GM21423 (cell line): ENCODE data around the gene LRCH1.

ENCODE experiments used
- ATAC-seq: cut with Tn5 transposase; IDR thresholded peaks from one replicate; pipeline ENCODE4 v1.9.1; 2021; ENCODE audit warnings: mild to moderate bottlenecking, moderate library complexity; ENCODE audit not compliant: unreplicated experiment

Gene LRCH1

DNA sequence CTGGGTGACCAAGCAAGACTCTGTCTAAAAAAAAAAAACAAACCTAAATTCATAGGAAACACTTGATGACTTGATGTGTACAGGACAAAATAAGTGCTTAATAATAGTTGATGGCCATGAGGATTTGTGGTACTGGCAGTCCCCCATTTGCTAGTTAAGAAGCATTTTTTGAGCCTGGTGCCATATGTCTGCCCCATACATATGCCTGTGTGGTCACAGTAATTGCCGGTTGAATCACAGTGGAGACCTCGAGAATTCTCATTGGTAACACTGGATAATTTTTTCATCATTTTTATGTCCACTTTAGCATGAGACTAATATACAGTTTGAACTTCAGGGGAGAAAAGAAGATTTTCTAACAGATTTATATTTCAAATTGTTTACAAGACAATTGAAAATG is 79.2 kb downstream of the LRCH1 start:
- no peak for ATAC-seq

DNA sequence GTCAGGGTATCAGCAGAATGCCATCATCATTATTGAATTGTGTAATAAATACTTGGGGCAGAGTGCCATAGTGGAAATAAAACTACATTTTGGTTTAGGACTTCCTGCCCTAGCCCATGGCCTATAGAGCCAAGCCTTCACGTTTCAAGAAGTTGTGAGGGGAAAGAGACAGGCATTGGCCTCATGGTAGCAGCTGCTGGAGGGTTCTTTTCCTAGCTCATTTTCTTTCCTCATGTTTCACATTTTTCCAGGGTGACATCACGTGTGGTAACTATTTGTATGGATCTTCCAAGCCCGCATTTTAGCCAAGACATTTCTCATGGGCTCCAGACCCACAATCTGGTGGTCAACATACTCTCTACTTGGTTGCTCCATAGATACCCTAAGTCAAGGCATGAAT is 80.4 kb downstream of the LRCH1 start:
- ATAC-seq = no peak

DNA sequence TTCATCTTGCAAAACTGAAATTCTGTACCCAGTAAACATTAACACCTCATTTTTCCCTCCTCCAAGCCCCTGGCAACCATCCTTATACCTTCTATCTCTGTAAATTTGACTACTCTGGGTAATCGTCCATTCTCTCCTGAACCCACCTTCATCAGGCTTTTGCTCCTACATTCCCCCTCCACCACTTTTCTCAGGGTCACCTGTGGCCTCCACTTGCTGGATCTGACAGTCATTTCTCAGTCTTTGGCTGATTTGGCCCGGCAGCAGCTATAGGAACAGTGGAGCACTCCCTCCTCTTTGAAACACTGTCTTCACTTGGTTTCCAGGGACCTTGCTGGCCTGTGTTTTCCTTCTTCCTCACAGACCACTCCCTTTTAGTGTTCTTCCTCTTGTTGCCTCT is 83.5 kb downstream of the LRCH1 start:
- ATAC-seq = no peak

DNA sequence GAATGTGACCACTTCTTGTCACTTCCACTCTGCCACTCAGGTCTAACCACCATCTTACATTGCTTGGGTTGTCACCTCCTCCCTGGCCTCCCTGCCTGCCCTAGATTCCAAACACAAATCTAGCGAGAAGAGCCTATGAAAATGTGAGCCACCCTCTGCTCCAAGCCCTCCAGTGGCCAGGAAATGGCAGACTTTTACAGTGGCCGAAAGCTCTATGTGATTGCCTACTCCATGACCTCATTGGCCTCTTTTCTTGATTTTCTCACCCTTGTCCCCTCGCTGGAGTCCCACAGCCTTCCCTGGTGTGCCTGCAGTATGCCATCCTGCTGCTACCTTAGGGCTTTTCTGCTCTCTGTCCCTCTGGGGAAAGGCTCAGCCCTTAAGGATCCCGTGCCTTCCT is 84.2 kb downstream of the LRCH1 start:
- ATAC-seq = no peak

DNA sequence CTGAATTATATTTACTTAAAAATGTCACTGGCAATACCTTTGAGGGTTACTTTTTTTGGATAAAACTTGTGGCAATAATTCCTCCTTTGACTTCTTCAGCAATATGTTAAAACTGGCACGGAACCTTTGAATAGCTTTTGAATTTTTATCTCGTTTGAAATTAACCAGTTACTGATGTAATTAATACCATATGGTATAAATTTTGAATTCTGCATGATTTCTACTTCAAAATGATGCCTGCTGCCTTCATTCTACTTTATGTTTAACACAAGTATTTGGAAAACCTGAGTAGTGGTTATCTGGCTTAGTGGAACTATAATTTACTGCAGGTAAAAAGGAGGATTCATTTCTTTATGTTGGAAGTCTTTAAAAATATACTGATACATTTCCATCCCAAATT is 85.3 kb downstream of the LRCH1 start:
- ATAC-seq = no peak

DNA sequence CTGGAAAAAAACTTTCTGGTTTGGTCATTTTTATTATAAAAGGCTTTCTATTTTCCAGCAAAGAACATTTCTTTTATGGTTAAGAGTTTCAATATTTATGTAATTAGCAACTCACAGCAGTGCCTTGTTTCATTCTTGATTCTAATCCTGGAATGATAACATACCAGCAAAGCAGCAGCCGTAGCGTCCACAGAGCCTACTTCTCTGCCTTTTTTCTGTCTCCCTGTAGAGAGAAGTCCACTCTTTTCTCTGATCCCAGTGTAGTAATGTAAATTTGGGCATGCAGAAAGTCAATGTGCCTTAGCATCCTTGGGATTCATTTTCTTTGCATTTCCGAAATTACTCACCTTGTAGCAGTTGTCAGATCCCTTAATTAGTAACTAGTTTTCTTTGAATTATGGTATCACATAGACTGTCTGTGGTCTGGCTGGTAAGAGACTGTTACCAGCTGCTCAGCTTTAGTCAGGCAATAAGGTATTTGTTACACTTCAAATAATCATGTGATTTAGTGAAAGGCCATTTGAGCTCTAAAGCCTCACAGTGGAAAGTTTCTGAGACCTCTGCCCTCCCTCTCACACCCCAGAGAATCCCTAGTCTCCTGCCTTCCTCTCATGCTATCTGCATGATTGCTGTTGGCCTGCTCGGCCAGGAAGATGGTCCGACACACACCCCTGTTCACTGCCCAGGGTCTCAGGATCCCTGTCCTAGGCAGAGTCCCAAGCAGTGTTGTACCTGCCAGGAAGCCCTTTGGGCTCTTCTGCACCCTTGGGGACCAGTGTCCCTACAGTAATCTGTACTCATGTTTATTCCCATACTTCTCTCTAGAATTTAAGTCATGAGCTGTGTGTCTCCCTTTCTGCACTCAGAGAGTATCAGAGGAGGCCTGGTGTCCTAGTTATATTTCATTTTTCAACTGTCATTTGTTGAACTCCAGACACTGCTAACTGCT is 86.3 kb downstream of the LRCH1 start:
- peak; percentile 93 for ATAC-seq

DNA sequence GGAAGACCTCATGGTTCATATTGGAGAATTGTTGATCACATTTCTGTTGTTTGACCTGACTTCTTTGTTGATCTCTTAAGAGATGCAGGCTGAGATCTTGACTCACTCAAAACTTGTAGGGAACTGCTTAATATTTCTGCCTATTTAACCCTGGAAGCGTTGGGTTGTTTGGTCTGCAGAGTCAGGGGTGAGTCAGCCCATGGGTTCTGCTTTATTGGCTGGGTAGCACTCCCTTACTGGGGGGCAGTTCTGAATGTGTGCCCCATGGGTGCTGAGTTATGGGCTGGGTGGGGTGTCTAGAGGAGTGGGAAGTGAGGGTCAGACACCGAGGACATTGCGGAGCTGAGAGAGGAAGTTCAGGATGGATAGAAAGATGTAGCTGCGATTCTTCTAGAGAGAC is 87.9 kb downstream of the LRCH1 start:
- ATAC-seq = no peak

DNA sequence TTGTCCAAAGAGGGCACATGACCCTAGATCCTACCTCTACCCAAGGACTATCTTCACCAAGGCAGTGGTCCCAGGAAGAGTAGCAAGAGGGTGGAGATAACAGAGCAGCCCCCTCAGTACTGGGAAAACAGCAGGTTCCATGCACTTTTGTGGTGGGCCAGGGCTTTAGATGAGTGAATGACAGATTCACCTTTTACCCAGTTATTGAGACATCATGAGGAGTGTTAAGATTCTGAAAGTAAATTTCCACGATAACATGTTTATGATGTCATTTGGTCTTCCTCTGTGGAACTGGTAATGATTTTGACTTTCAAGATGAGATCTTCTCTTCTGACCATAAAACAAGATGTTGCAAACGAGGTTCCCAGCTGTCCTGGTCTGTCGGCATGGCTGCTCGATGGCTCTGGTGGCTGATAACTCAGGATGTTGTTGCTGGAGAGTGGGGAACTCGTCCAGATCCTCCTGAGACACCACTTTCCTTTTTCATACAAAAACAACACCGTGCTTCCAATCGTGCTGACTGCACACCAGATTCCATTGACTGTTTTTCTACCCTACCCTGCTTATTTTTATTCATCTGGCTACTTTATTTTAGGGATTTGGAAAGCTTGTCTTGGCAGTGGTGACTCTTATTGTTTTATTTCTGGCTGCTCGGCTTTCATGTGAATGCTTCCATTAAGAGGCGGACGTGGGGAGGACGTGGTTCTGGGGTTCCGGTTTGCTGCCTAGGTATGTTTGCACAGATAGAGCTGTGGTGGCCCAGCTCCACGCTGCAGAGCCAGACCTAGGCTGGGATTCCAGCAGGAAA is 88.5 kb downstream of the LRCH1 start:
- no peak for ATAC-seq

DNA sequence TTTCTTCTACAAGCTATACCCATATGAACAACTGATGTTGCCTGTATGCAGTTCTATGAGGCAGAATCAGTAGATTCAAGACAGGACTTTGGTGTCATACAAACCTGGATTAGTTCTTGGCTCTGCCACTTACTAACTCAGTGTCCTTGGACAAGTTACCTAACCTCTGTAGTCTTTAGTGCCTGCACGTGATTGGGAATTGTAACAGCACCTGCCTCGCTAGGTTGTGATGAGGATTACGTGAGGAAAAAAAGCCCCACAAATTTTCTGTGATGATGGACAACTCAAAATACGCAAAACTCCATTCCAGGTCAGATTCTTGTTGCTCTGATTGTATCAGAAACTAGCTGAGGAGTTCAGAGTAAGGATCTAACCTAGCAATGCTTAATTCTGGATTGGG is 89.3 kb downstream of the LRCH1 start:
- no peak for ATAC-seq

DNA sequence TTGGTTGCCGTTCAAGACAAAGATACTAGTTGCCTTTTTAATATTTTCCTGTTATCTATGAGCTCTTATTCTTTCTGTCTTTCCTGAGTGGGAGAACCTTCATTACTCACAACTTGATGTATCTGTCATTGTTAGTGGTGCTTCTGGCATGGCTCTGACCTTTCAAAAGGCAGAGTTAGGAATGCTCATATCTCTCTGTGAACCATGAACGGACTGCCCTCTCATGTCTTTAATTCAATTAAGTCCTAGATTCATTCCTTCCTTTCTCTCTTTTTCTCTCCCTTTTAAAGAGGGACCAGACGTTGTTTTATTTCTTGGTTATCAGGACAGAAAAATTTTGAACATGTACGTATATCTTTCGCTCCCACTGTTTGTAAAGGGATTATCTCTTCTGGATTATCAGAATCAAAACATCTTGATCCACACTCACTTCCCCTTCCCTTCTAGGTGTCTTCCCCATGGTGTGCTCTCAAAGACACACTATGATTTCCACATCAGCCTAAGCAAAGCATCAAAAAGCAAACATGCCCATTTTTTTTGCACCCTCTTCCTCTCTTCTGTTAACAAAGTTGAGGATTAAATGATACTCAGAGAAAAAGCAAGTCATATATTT is 90.3 kb downstream of the LRCH1 start:
- ATAC-seq = no peak

DNA sequence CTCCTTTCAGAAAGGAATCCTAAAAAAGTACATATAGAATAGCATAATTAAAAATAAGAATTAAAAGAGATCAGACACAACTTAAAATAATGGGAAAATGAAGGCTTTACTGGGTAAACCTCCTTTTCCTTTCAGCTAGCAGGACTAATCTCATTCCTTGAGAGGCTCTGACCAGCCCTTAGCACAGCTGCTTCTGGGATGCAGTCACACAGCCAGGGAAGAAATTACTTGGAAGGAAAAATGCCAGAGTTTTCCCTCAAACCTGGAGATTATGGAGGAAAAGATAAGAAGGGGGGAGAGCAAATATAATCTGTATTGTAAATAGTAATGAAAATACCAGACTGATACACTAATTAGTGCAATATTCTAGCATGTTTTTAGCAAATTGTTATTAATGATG is 91.8 kb downstream of the LRCH1 start:
- no peak for ATAC-seq

DNA sequence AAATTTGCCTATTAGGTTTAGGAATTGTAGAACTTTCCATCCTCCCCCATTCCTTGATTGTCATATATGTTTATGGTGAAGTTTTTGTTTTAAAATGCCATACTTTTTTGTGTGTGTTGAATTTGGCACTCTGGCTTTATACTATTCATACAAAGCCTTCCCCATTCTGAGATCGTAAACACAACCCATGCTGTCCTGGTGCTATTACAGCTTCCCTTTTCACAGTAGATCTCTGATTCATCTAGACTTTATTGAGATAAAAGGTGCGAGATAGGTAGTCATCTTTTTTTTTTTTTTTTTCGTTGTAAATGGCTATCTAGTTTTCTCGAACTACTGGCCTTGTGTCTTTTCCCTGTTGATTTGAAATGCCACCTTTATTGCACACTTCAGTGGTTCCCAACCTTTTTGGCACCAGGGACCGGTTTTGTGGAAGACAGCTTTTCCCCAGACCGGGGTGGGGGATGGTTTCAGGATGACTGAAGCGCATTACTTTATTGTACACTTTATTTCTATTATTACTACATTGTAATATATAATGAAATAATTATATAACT is 94.6 kb downstream of the LRCH1 start:
- ATAC-seq = no peak

DNA sequence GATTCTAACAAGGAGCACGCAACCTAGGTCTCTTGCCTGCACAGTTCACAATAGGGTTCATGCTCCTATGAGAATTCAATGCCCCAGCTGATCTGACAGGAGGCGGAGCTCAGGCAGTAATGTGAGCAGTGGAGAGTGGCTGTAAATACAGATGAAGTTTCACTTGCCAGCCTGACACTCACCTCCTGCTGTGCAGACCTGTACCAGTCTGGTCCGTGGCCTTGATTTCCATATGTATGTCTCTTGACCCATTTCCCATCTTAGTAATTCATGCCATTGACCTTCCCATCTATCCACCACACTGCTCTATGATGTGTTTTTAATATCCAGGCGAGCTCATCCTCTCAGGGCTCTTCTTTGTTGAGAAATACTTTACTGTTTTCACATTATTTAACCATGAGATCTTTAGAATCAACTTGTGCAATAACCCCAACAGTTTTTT is 95.2 kb downstream of the LRCH1 start:
- ATAC-seq = peak; percentile 76

DNA sequence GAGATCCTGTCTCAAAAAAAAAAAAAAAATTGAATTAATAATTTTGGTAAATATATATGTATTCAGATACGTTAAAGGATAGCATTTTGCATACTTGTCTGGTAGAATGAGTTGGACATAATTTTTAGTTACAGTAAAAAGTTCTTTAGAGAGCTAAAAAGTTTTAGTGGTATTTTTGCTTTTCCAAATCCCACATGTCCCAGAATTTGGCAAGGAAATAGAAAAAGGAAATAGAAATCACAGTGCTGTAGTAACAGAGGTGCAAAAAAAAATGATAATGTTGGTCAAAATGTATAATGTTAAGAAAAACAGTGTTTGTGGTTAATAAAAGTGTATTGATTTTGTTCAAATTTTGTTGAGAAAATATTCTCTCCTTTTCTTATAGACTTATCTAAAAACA is 96.8 kb downstream of the LRCH1 start:
- no peak for ATAC-seq

DNA sequence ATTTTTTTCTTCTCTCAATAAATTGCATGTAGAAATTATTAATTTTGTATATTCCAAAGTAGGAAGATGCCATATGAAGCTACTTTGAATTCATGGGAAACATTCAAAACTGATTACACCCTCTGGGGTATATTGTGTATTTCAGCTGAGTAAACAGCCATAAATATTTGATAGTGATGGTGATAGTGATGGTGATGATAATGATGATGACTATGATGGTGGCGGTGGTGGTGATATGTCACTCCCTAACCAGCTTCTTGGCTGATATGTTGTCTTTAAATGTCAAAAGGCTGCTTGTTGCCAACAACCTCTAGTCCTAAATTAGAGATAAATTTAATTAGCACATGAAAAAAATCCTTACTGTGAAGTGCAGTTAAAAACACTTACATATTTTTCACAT is 102.0 kb downstream of the LRCH1 start:
- no peak for ATAC-seq

DNA sequence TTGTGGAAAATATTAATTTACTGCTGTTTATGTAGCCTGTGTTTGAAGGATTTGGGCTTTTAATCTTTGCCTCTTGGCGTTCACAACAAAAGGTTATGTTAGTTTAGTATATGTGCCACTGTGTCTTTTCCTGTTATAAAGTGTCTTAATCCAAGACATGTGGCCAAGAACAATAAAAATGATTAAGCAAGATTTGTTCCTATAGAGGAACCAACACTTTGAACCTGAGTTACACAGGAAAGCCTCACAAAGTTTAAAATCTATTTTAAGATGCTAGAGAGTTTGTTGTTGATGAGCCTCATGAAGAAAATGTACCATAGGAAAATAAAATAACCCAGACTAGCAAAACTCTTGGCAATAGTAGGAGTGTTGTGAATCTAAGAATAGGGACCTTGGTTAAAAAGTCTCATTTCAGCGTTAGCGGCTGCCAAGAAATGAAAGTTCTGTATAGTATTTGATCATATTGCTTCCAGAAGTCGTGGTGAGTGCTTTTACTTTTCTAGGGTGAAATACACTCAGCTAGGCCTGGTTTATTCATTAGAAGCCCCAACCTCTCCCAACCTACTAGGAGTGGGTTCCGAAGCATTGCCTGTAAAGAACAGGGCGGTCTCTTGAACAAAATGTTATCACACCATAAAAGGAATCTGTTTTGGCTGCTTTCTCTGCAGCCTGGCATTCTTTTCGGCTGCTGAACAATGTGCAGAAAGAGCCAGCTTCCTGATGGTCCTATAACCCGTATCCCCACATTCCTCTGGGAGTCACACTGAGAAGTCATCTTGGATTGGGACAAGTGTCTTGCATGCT is 102.6 kb downstream of the LRCH1 start:
- no peak for ATAC-seq

DNA sequence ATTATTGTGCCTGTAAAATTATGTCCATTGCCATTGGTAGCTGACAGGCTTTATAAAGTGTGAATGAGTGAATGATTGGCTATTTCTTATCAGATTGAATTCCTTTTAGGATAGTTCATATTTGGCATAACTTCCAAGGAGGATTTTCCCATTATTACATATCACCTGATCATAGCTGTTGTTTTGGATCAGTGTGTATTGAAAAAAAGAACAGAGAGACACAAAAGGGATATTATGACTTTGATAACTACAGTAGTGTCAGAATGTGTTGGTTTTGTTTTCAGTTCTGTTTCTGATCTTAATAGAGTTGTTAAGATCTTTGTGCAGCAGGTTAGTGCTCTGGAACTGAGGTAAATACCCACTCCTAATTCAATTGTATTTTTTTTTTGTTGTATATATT is 103.8 kb downstream of the LRCH1 start:
- ATAC-seq = peak; percentile 83

DNA sequence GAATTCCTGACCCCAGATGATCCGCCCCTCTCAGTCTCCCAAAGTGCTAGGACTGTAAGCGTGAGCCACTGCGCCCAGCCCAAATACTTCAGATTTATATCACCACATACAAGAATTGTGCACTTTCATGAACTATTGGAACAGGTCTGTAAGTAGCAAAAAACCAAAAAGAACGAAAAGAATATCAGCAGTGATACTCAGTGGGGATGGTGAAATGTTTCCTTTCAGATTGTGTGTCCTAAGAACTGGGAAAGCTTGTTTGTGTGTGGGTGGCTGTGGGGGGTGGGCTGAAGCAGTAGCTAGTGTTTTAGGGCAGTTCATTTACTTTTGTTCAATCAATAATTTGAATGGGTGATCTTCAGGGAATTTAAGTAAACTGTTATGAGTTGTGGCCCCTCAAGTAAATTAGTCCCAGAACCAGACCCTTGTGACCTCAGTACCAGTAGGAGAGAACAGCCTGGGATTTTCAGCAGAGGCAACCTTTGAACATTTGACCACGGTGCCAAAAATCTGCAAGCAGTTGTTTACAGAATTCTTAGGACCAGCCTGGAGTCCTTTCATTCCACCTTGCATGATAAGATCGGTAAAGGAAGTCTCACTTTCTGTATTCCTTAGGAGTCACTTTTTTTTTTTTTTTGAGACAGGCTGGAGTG is 106.6 kb downstream of the LRCH1 start:
- no peak for ATAC-seq

DNA sequence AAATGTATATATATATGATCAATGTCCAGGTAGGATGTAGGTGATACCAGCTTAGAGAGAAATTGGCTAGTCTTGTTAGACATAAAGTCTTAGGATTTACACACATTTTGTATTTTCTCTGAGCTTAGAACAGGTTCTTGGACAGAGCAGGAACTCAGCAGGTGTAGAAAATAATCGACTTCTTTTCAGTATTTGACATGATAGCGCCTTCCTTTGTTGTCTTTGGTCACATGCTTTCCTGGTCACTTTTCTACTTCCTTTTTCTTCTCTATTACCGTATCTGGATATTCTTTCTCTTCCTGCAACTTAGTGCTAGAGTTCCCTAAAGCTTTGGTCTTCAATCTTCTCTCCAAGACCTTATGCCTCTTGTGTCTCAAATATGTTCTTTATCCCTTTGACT is 107.4 kb downstream of the LRCH1 start:
- no peak for ATAC-seq

DNA sequence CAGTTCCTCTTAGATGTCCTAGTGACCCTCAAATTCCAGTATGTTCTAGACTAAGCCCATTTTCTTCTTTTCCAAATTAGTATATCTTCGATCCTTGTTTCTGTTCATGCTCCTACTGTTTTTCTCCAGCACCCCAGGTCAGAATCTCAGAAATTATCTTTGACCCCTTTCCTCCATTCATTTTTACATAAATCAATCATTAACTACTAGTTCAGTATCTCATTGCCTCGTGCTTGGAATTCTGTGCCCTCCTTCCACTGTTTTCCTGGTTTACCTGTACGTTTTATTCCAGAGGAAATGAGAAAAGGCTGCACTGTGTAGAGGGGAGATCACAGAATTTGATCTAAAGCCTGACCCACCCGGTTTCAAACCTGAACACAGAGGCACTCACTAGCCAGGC is 107.9 kb downstream of the LRCH1 start:
- ATAC-seq = no peak
